Coronary artery (tissue), 2 donors: ENCODE results near the gene KRTAP5-2.
A peak's percentile ranks its signal among the peaks of the same experiment; 100 is the strongest.

Experiments
- DNase-seq: peaks from one replicate; pipeline ENCODE4 v3.0.0-alpha.2; 2017; ENCODE audit warnings: low spot score
- H3K27ac ChIP-seq, 2 donors: fragments of 200-600 bp; sonication (generic); one replicate each; pipeline ENCODE4 v1.5.1; 2016 to 2019
- H3K4me3 ChIP-seq: fragments of 200-600 bp; sonication (generic); 2 replicates; pipeline ENCODE4 v1.5.1; 2016; ENCODE audit warnings: mild to moderate bottlenecking, moderate library complexity
- TF ChIP-seq, protein P1 (sequence below): fragments of 200-600 bp; sonication (generic); IDR thresholded peaks from one replicate; pipeline ENCODE4 v1.5.1; 2019; ENCODE audit warnings: antibody characterized with exemption

Gene KRTAP5-2

DNA sequence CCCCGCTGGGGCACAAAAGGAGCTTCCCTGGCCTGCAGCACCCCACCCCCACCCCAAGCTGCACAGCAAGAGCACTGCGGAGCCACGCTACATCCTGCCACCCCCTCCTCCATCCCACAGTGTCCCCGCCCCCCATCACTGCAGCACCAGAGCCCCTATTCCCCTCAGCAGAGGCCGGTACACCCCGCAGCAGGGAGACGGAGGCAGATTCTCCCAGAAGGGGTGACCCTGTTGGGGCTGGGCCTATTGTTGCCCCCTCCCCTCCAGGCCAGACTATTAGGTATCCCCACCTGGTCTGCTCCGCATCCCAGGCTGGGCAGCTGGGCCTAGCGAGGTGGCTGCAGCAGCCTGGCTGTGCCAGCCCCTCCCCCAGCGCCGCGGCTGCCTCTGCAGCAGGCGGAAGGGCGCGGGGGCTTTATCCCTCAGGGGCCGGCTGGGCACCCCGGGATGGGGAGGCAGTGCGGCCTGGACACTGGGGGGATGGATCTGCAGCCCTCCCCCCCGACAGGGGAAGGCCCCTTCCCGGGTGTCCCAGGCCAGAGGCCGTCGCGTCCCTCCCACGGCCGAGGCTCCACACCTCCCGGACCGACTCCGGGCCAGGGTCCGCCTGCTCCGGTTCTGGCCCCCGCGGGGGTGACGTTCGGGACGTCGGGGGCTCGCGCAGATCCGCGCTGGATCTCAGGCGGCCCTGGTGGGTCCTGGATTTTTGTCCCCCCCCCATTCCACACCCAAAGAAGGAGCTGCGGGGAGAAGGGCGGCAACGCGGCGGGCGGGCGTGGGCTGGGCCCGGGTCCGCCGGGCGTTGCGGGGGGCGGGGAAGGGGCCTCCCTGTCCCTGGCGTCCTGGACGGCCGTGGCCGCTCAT lies 27.0 kb downstream of the KRTAP5-2 start:
- Histone ChIP-seq H3K27ac (peak overlapping the region; percentile 76 to 93), H3K4me3 (peak overlapping the region; percentile 81)
- TF ChIP-seq, protein P1, sequence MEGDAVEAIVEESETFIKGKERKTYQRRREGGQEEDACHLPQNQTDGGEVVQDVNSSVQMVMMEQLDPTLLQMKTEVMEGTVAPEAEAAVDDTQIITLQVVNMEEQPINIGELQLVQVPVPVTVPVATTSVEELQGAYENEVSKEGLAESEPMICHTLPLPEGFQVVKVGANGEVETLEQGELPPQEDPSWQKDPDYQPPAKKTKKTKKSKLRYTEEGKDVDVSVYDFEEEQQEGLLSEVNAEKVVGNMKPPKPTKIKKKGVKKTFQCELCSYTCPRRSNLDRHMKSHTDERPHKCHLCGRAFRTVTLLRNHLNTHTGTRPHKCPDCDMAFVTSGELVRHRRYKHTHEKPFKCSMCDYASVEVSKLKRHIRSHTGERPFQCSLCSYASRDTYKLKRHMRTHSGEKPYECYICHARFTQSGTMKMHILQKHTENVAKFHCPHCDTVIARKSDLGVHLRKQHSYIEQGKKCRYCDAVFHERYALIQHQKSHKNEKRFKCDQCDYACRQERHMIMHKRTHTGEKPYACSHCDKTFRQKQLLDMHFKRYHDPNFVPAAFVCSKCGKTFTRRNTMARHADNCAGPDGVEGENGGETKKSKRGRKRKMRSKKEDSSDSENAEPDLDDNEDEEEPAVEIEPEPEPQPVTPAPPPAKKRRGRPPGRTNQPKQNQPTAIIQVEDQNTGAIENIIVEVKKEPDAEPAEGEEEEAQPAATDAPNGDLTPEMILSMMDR = no peak
- DNase-seq = peak; percentile 74

DNA sequence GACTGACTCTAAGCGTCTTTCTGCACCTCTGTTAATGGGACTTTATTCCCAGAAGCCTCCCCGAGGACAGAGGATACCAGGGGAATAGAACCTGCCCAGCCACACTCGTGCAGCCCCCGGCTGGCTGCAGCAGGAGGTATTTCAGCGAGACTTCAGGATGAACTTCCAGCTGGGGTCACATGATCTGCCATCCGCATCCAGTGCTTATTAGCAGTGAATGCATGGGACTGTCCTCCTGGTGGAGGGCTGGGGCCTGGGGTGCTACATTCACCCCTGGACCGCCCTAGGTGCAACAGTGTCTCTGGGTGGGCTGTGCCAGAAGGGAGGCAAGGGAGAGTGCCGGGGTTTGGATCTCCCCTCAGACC lies 27.6 kb downstream of the KRTAP5-2 start:
- Histone ChIP-seq H3K4me3 (peak overlapping the region; percentile 81), H3K27ac (peak overlapping the region; percentile 76 to 93)
- no peak for DNase-seq
- TF ChIP-seq, protein P1 = no peak

DNA sequence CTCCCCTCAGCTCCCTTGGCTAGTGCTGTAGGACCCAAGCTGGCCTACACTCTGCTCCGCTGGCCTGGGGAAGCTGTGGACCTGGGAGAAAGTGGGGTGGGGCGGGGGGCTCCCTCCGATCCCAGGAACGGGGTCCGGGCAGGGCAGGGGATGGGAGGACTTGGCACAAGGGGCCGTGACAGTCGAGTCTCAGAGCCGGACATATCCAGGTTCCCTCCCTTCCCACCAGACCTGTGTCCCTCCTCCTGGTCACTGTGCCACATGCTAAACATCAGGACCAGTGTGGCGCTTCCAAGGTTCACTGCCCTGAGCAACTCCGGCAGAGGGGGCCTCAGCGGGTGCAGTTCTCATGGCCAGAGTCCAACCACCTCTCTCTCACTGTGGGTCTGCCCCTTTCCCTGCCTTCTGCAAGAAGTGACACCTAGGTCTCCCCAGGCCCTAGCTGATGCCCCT lies 28.1 kb downstream of the KRTAP5-2 start:
- Histone ChIP-seq H3K27ac (peak overlapping the region; percentile 76 to 93), H3K4me3 (peak overlapping the region; percentile 81)
- TF ChIP-seq, protein P1 = no peak
- peak; percentile 74 for DNase-seq

DNA sequence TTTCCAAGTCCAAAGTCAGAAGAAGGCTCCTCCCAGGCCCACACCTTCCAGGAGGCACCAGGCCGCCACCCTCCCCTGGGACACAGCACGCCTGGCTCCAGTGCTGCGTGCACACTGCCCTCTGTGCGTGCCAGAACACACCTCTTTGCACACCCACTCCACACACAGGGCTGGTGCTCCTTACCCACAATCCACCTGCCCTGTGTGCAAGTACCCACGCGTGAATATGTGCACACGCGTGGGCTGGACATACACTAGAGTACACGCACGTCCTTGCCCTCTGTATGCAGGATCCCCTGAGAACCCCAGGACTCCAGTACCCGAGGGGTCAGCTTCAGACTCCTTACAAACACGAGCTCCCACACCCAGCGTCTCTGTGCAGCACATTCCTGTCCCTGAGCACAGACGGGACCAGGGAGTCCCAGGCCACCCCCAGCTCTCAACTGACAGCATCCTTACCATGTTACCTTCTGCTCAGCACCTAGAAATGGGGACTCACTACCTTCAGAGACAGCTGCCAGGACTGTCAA lies 28.8 kb downstream of the KRTAP5-2 start:
- peak overlapping the region in 1 of 2 donors; percentile 93 for H3K27ac ChIP-seq
- no peak for DNase-seq
- H3K4me3 ChIP-seq = no peak overlapping the region
- TF ChIP-seq, protein P1 = no peak

DNA sequence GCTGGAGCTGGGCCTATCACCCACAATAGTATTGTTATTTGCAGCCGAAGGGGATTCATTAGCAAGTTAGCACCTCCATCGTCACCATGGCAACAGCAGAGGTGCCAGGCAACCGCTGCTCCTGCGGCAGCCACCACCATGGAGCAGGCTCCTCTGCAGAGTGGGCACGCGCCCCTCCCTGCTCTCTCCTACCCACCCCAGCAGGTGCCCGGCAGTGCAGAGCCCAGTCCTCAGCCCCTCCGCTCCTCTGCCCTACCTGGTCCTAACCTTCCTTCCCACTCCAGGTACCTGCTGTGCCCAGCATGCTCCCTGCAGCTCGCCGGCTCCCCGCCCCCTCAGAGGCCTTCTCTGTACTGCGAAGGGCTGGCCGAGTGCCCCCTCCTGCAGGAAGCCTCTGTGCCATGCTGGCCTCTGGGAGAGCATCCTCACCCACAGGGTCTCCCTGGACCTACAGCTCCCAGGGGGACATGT lies 29.6 kb downstream of the KRTAP5-2 start:
- peak overlapping the region in 1 of 2 donors; percentile 93 for H3K27ac ChIP-seq
- TF ChIP-seq, protein P1 = no peak
- DNase-seq = no peak
- H3K4me3 ChIP-seq = no peak overlapping the region

DNA sequence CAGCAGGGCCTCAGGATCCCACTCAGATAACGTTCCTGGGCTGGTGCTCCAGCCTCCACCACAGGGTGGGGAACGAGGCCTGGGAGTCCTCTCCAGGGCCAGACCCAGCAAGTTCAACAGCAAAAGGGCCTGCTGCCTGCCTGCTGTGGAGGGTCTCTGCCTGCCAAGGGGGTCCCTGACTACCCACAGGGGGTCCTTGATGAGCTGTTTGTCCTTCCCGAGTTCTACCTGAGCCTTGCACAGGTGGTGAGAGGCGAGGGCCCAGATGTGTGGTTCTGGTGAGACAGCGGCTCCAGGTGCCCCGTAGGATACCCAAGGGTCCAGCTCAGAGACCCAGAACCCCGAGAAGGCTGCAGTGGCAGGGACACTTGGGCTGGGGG lies 30.4 kb downstream of the KRTAP5-2 start:
- TF ChIP-seq, protein P1 = no peak
- Histone ChIP-seq H3K4me3 (no peak overlapping the region), H3K27ac (no peak overlapping the region)
- DNase-seq = no peak
